OCI-LY7 (cell line): ENCODE results near the gene UPF3B. TPM values are rescaled to one million over a fixed set of nuclear protein-coding genes. Genes with fewer than 3 reads are reported as not detected.
"Not testable (repeated sequence)": the region's sequence is repeated elsewhere in the genome, so short reads cannot be mapped to it uniquely, and the experiment has no call there.

Source experiments
- BruUV-seq: library from RNA; stranded (reverse); fragments of 400-500 nt; replicated peaks from 2 replicates; lab custom pipeline; 2021; lab: Mats Ljungman, UMichigan
- CTCF ChIA-PET: fragments of 300-600 bp; sonication (Branson Sonifier 250); formaldehyde crosslinking; loops from one replicate; lab custom pipeline; 2022; ENCODE audit warnings: antibody characterized with exemption; ENCODE audit not compliant: unreplicated experiment; lab: Charles Lee
- POLR2A ChIA-PET: fragments of 300-600 bp; sonication (Branson Sonifier 250); formaldehyde crosslinking; loops from one replicate; lab custom pipeline; 2022; ENCODE audit warnings: antibody characterized with exemption; lab: Charles Lee
- DNase-seq: peaks from one replicate; pipeline ENCODE4 v3.0.0-alpha.2; 2015; ENCODE audit warnings: low spot score
- H2AFZ ChIP-seq: fragments of 200-600 bp; sonication (generic), shearing (Covaris generic); 2 replicates; pipeline ENCODE4 v1.6.1; 2014; ENCODE audit warnings: mild to moderate bottlenecking, antibody characterized with exemption, low read length, moderate library complexity
- H3K27ac ChIP-seq: fragments of 200-600 bp; sonication (generic); 2 replicates; pipeline ENCODE4 v1.5.1; 2014; ENCODE audit warnings: mixed run types, low read depth, mild to moderate bottlenecking, moderate library complexity, low read length, inconsistent platforms; ENCODE audit not compliant: poor library complexity, severe bottlenecking
- H3K36me3 ChIP-seq: fragments of 200-600 bp; sonication (generic); 2 replicates; pipeline ENCODE4 v1.6.1; 2014; ENCODE audit warnings: mild to moderate bottlenecking, antibody characterized with exemption, low read length, moderate library complexity, mixed read lengths; ENCODE audit not compliant: insufficient read depth
- H3K4me1 ChIP-seq: fragments of 200-600 bp; sonication (generic); 2 replicates; pipeline ENCODE4 v1.5.1; 2014; ENCODE audit warnings: mild to moderate bottlenecking, low read length; ENCODE audit not compliant: insufficient read depth, poor library complexity, severe bottlenecking
- H3K4me2 ChIP-seq: fragments of 200-600 bp; sonication (generic); 2 replicates; pipeline ENCODE4 v1.6.1; 2014; ENCODE audit warnings: mild to moderate bottlenecking, low read length
- H3K4me3 ChIP-seq: fragments of 200-600 bp; sonication (generic); 2 replicates; pipeline ENCODE4 v1.5.1; 2014; ENCODE audit warnings: mild to moderate bottlenecking, low read depth, low read length; ENCODE audit not compliant: poor library complexity, severe bottlenecking
- H3K79me2 ChIP-seq: fragments of 200-600 bp; sonication (generic); 2 replicates; pipeline ENCODE4 v1.6.1; 2016; ENCODE audit warnings: low read depth, mild to moderate bottlenecking, low read length, moderate library complexity, mixed read lengths; ENCODE audit not compliant: insufficient read depth
- H3K9me2 ChIP-seq: fragments of 200-600 bp; sonication (generic); 2 replicates; pipeline ENCODE4 v1.6.1; 2016; ENCODE audit warnings: mild to moderate bottlenecking, low read length, mixed read lengths; ENCODE audit not compliant: insufficient read depth
- H3K9me3 ChIP-seq: fragments of 200-600 bp; sonication (generic); 2 replicates; pipeline ENCODE4 v1.6.1; 2014; ENCODE audit warnings: mild to moderate bottlenecking, mixed run types, low read length, mixed read lengths
- H4K20me1 ChIP-seq: fragments of 200-600 bp; sonication (generic); 2 replicates; pipeline ENCODE4 v1.6.1; 2014; ENCODE audit warnings: mild to moderate bottlenecking, antibody characterized with exemption, low read length, moderate library complexity, mixed read lengths; ENCODE audit not compliant: insufficient read depth
- CTCF ChIP-seq: fragments of 200-600 bp; sonication (generic); conservative IDR thresholded peaks from 2 replicates; pipeline ENCODE4 v1.5.1; 2014; ENCODE audit warnings: mild to moderate bottlenecking, antibody characterized with exemption, low read length, moderate library complexity, mixed read lengths
- EZH2phosphoT487 ChIP-seq: fragments of 200-600 bp; sonication (generic); IDR thresholded peaks from 2 replicates; pipeline ENCODE4 v1.6.1; 2018; ENCODE audit warnings: low read depth, borderline replicate concordance, mild to moderate bottlenecking, mixed run types, antibody characterized with exemption, low read length, moderate library complexity, mixed read lengths
- intact Hi-C: fragments of 100-400 bp; cut with micrococcal nuclease; formaldehyde crosslinking; loops from one replicate; pipeline ENCODE4 v1.10.0; 2022; ENCODE audit not compliant: unreplicated experiment
- total RNA-seq, 2 experiments: library from RNA; depleted of rRNA in 1 of 2; stranded (reverse); fragments of >200 nt in 1 of 2; shearing (Covaris generic) in 1 of 2; gene quantifications; 2 replicates each; pipeline ENCODE4 v1.2.3, GENCODE V29; 2014 to 2022

The UPF3B gene
- total RNA-seq, 2 experiments from 2014 or later: 8.7 to 25.5 TPM

GRCh38 chrX:119828446-119828845 lies 24.3 kb downstream of the UPF3B start:
- Histone ChIP-seq H3K4me2 (no peak overlapping the region), H3K79me2 (no peaks in the 10 kb centered on the region), H3K4me1 (no peaks in the 10 kb centered on the region), H3K36me3 (peaks cover 23% of the 10 kb centered on the region), H2AFZ (no peak overlapping the region), H3K9me2 (no peaks in the 10 kb centered on the region), H3K9me3 (no peaks in the 10 kb centered on the region), H4K20me1 (no peaks in the 10 kb centered on the region), H3K27ac (no peak overlapping the region), H3K4me3 (no peak overlapping the region)
- CTCF ChIA-PET: no interaction called here
- TF ChIP-seq EZH2phosphoT487 (no peak), CTCF (no peak)
- no peak for DNase-seq
- POLR2A ChIA-PET: no interaction called here
- intact Hi-C loops: no loop called here
- no TSS peak for BruUV-seq

- no peak overlapping the region for H3K4me2 ChIP-seq
- no peak overlapping the region for H3K27ac ChIP-seq
- TF ChIP-seq CTCF (no peak), EZH2phosphoT487 (no peak)
- peaks cover 5% of the 10 kb centered on the region for H3K4me1 ChIP-seq
- H2AFZ ChIP-seq: no peak overlapping the region
- BruUV-seq: no TSS peak
- no peak for DNase-seq
- ChIA-PET CTCF (no interaction called here), POLR2A (no interaction called here)
- H4K20me1 ChIP-seq: no peaks in the 10 kb centered on the region
- H3K9me3 ChIP-seq: no peaks in the 10 kb centered on the region
- no peaks in the 10 kb centered on the region for H3K9me2 ChIP-seq
- intact Hi-C loops: no loop called here
- H3K4me3 ChIP-seq: no peak overlapping the region
- peaks cover 7% of the 10 kb centered on the region for H3K36me3 ChIP-seq
- no peaks in the 10 kb centered on the region for H3K79me2 ChIP-seq
Measured at GRCh38 chrX:119826399-119826959, 26.3 kb downstream of the UPF3B start.

- H4K20me1 ChIP-seq, H2AFZ ChIP-seq, H3K9me2 ChIP-seq, H3K79me2 ChIP-seq, H3K4me3 ChIP-seq, H3K4me2 ChIP-seq, H3K27ac ChIP-seq, BruUV-seq, intact Hi-C loops, H3K9me3 ChIP-seq, H3K36me3 ChIP-seq, H3K4me1 ChIP-seq, POLR2A ChIA-PET, DNase-seq, CTCF ChIA-PET: not testable (repeated sequence)
Measured at GRCh38 chrX:119824221-119824620, 28.5 kb downstream of the UPF3B start.

GRCh38 chrX:119821703-119822102 lies 31.1 kb downstream of the UPF3B start:
- H3K4me2 ChIP-seq: 0 out of 2 replicates have a peak overlapping the region, but pooled peaks have one; percentile 10
- H3K4me3 ChIP-seq, intact Hi-C loops, H3K27ac ChIP-seq, H3K9me2 ChIP-seq, H3K4me1 ChIP-seq, BruUV-seq, H4K20me1 ChIP-seq, H2AFZ ChIP-seq, CTCF ChIA-PET, H3K9me3 ChIP-seq, H3K36me3 ChIP-seq, H3K79me2 ChIP-seq: not testable (repeated sequence)
- POLR2A ChIA-PET: interaction anchor here (0.6 to 1.5 kb wide), 5 partner anchors 12 to 756 kb away, joined by 3 to 9 read pairs (median 4); no protein-coding TSS in a partner anchor
- peak; percentile 7 for DNase-seq
